Measurements from ENCODE around the gene FARS2. TPM values are rescaled to one million over a fixed set of nuclear protein-coding genes. Genes with fewer than 3 reads are reported as not detected.

The FARS2 gene
- total and polyA plus RNA-seq, 2 donors (not counting 3 experiments of a cell fraction or from before 2014, with no cell fraction given): 20.2 to 20.5 TPM

DNA sequence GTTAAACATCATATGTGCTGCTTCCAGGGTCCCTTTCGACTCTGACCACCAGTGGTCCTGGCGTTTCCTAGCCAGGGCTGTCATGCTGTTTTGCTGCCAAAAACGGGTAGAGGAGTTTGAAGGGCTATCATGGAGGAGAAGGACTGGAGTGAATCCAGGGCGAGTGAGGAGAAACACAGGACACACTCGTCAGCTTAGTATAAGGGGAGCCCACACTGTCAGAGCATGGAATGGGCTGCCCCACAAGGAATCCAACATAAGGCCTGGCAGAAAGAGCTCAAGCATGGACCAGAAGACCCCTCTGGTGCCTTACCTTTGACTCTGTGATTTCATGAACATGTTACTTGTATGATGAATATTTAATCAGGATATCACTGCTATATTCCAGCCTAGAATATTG is 498.3 kb downstream of the FARS2 start:
- intact Hi-C loops (cut with micrococcal nuclease) (no loop called here), dilution Hi-C loops (cut with MboI; ENCODE audit: extremely low pct_ligation_motif_present, low sequenced_read_pairs) (no loop called here)
- DNase-seq (ENCODE audit: low read depth, low spot score) (no peak), FAIRE-seq (no peak)
- H3K4me1 ChIP-seq (ENCODE audit: control insufficient read depth, extremely low read depth, insufficient read depth, low read length): no peaks in the 10 kb centered on the region
- ChIA-PET CTCF (interaction anchor here (2.2 kb wide), 1 partner anchor 288 kb away, joined by 6 read pairs; no protein-coding TSS in a partner anchor), POLR2A (no interaction called here)
- H3K36me3 ChIP-seq (ENCODE audit: control insufficient read depth in 2 of 2, extremely low read depth in 1 of 2, insufficient read depth in 2 of 2, low read length in 2 of 2): no peaks in the 10 kb centered on the region
- no peak overlapping the region for H3K27ac ChIP-seq (ENCODE audit: insufficient read depth, low read depth, low read length)
- no peak overlapping the region for H3K4me2 ChIP-seq (ENCODE audit: insufficient read depth, low read length)
- H3K9ac ChIP-seq (replicated peaks; ENCODE audit: extremely low read depth, insufficient read depth, low read length): no peak overlapping the region
- peaks cover 3% of the 10 kb centered on the region for H3K9me1 ChIP-seq (replicated peaks; ENCODE audit: control insufficient read depth, extremely low read depth, insufficient read depth, low read length)
- no peaks in the 10 kb centered on the region for H4K20me1 ChIP-seq (replicated peaks; ENCODE audit: control insufficient read depth, extremely low read depth, insufficient read depth, low read length)
- no peaks in the 10 kb centered on the region for H3K27me3 ChIP-seq (ENCODE audit: control insufficient read depth in 2 of 2, insufficient read depth in 2 of 2, low read length in 2 of 2)
- no peaks in the 10 kb centered on the region for H3K79me2 ChIP-seq (ENCODE audit: control insufficient read depth, insufficient read depth, low read length)
- TF ChIP-seq POLR2A (IDR thresholded peaks at IDR 0.05; ENCODE audit: low read depth, low read length) (no peak), CTCF (IDR thresholded peaks at IDR 0.05; ENCODE audit: extremely low read depth in 1 of 2, insufficient read depth in 1 of 2, low read depth in 1 of 2, low read length in 2 of 2) (no peak), GATA2 (IDR thresholded peaks at IDR 0.05; ENCODE audit: insufficient read depth, insufficient read length, low read depth, low read length) (no peak), EZH2 (IDR thresholded peaks at IDR 0.05; ENCODE audit: borderline replicate concordance, low read depth, low read length, severe bottlenecking) (no peak), POLR2AphosphoS5 (IDR thresholded peaks at IDR 0.05; ENCODE audit: insufficient read depth, low read depth, low read length) (no peak), FOS (IDR thresholded peaks at IDR 0.05; ENCODE audit: borderline replicate concordance, insufficient read depth, low read length) (no peak), JUN (IDR thresholded peaks at IDR 0.05; ENCODE audit: borderline replicate concordance, insufficient read depth, insufficient read length, low read depth) (no peak), MYC (IDR thresholded peaks at IDR 0.05; ENCODE audit: low read depth, low read length) (no peak)
- TF ChIP-seq, protein P1, sequence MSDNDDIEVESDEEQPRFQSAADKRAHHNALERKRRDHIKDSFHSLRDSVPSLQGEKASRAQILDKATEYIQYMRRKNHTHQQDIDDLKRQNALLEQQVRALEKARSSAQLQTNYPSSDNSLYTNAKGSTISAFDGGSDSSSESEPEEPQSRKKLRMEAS (IDR thresholded peaks at IDR 0.05; ENCODE audit: insufficient read depth, insufficient read length): no peak
- H3K9me3 ChIP-seq (replicated peaks; ENCODE audit: control insufficient read depth, insufficient read depth, low read length): peaks cover under 1% of the 10 kb centered on the region
- H2AFZ ChIP-seq (ENCODE audit: low read depth, low read length): no peak overlapping the region
- BruUV-seq (replicated peaks): no TSS peak
- H3K4me3 ChIP-seq (replicated peaks in 1 of 3; ENCODE audit: insufficient read depth in 1 of 3, low read depth in 1 of 3, low read length in 3 of 3): no peak overlapping the region
